HG03575 (cell line): Measurements from ENCODE around the gene ADARB1.

Experiments used
- ATAC-seq: cut with Tn5 transposase; IDR thresholded peaks from one replicate; pipeline ENCODE4 v1.9.1; 2021; ENCODE audit not compliant: unreplicated experiment, insufficient number of reproducible peaks, low FRiP score; ENCODE audit errors: extremely low read depth

Gene ADARB1

GRCh38 chr21:45071874-45072737, 2.3 kb upstream of the ADARB1 start:
- ATAC-seq, result no peak

GRCh38 chr21:45072738-45073300, 1.6 kb upstream of the ADARB1 start:
- no peak for ATAC-seq

GRCh38 chr21:45073301-45074047, 906 bp upstream of the ADARB1 start:
- no peak for ATAC-seq

GRCh38 chr21:45074818-45075595, 627 bp downstream of the ADARB1 start:
- ATAC-seq, result no peak

- no peak for ATAC-seq
These were observed 1.3 kb downstream of the ADARB1 start for GRCh38 chr21:45075596-45076244.

- no peak for ATAC-seq
These were observed 1.9 kb downstream of the ADARB1 start for GRCh38 chr21:45076245-45076711.

- no peak for ATAC-seq
These were observed 4.0 kb downstream of the ADARB1 start for GRCh38 chr21:45078371-45078770.

GRCh38 chr21:45078877-45079281, 4.5 kb downstream of the ADARB1 start:
- ATAC-seq, result no peak

GRCh38 chr21:45079351-45079750, 5.0 kb downstream of the ADARB1 start:
- ATAC-seq, result no peak

GRCh38 chr21:45080232-45080631, 5.9 kb downstream of the ADARB1 start:
- ATAC-seq, result no peak

GRCh38 chr21:45080639-45081414, 6.4 kb downstream of the ADARB1 start:
- no peak for ATAC-seq

- no peak for ATAC-seq
These were observed 7.3 kb downstream of the ADARB1 start for GRCh38 chr21:45081636-45082035.

GRCh38 chr21:45082736-45083135, 8.4 kb downstream of the ADARB1 start:
- no peak for ATAC-seq

GRCh38 chr21:45084121-45084520, 9.7 kb downstream of the ADARB1 start:
- no peak for ATAC-seq

GRCh38 chr21:45084881-45085536, 10.6 kb downstream of the ADARB1 start:
- no peak for ATAC-seq

GRCh38 chr21:45085700-45086099, 11.3 kb downstream of the ADARB1 start:
- no peak for ATAC-seq

- no peak for ATAC-seq
These were observed 12.1 kb downstream of the ADARB1 start for GRCh38 chr21:45086337-45086958.
